Hepatocyte (in vitro differentiated cells): Measurements from ENCODE around the gene KCNQ4.

ENCODE experiments used
- CTCF ChIP-seq: fragments of 200-600 bp; sonication (generic); IDR thresholded peaks from 2 replicates; pipeline ENCODE4 v1.5.1; 2016; ENCODE audit warnings: antibody characterized with exemption, mild to moderate bottlenecking; ENCODE audit not compliant: poor library complexity
- EZH2 ChIP-seq: fragments of 200-600 bp; sonication (generic); IDR thresholded peaks from 2 replicates; pipeline ENCODE4 v1.6.1; 2016; ENCODE audit warnings: antibody characterized with exemption, mild to moderate bottlenecking, borderline replicate concordance
- EZH2phosphoT487 ChIP-seq: fragments of 200-600 bp; sonication (generic); IDR thresholded peaks from one replicate; pipeline ENCODE4 v1.6.1; 2018; ENCODE audit warnings: antibody characterized with exemption, mild to moderate bottlenecking, low read depth, moderate library complexity; ENCODE audit not compliant: unreplicated experiment, severe bottlenecking

- no peak for TF ChIP-seq CTCF
- no peak for TF ChIP-seq EZH2phosphoT487
- no peak for TF ChIP-seq EZH2
Measured at GRCh38 chr1:40830419-40830943, 46.9 kb downstream of the KCNQ4 start.
